Kidney (tissue), 14 donors: Measurements from ENCODE around the gene SERPINE1. TPM values are rescaled to one million over a fixed set of nuclear protein-coding genes. Genes with fewer than 3 reads are reported as not detected.
A peak's percentile ranks its signal among the peaks of the same experiment; 100 is the strongest.

Experiments used
- DNase-seq, 5 donors: peaks; one replicate each; pipeline ENCODE4 v3.0.0-alpha.2; 2013 to 2020
- FAIRE-seq: peaks from 2 replicates; lab custom pipeline; 2012; peaks lifted over from hg19 to GRCh38; lab: Jason Lieb, UNC
- H3K27ac ChIP-seq, 2 donors: one replicate each; pipeline ENCODE4 v1.7.0; 2013; ENCODE audit warnings: low read depth in 2 of 2, low read length in 2 of 2, inconsistent platforms in 1 of 2
- H3K27me3 ChIP-seq: one replicate; pipeline ENCODE4 v1.7.1; 2013; ENCODE audit warnings: low read length, inconsistent platforms; ENCODE audit not compliant: control insufficient read depth, insufficient read depth
- H3K36me3 ChIP-seq, 3 donors: one replicate each; pipeline versions ENCODE4 v1.7.0 to v1.7.1; 2013; ENCODE audit warnings: low read length in 3 of 3, control low read depth in 1 of 3, inconsistent platforms in 1 of 3; ENCODE audit not compliant: insufficient read depth in 3 of 3, control insufficient read depth in 2 of 3
- H3K4me1 ChIP-seq, 3 donors: one replicate each; pipeline versions ENCODE4 v1.7.0 to v1.7.1; 2013; ENCODE audit warnings: low read length in 3 of 3, inconsistent platforms in 1 of 3, low read depth in 1 of 3; ENCODE audit not compliant: control insufficient read depth in 2 of 3, insufficient read depth in 2 of 3
- H3K4me3 ChIP-seq, 3 donors: one replicate each; pipeline versions ENCODE4 v1.7.0 to v1.8.1; 2013; ENCODE audit warnings: low read length in 3 of 3, control low read depth in 1 of 3, inconsistent platforms in 1 of 3
- H3K9ac ChIP-seq, 3 donors: one replicate each; pipeline versions ENCODE4 v1.7.0 to v1.7.1; 2013; ENCODE audit warnings: low read length in 3 of 3, control low read depth in 1 of 3, inconsistent platforms in 1 of 3
- H3K9me3 ChIP-seq, 3 donors: one replicate each; pipeline versions ENCODE4 v1.7.0 to v1.7.1; 2013; ENCODE audit warnings: low read length in 3 of 3, control low read depth in 1 of 3, inconsistent platforms in 1 of 3; ENCODE audit not compliant: control insufficient read depth in 2 of 3, insufficient read depth in 1 of 3
- intact Hi-C: fragments of 100-400 bp; cut with DNase I; formaldehyde crosslinking; loops from one replicate; pipeline ENCODE4 v1.11.1; 2022
- polyA plus RNA-seq: library from polyadenylated mRNA; stranded (reverse); fragments of 350-450 nt; fragmentation: Illumina TruSeq; extraction: RNeasy Lipid Tissue Mini Kit (QIAGEN cat#74804); gene quantifications from one replicate; pipeline ENCODE4 v1.2.3, GENCODE V29; 2014; ENCODE audit warnings: low read depth, low replicate concordance; ENCODE audit not compliant: insufficient read depth
- total RNA-seq: library from RNA; stranded (reverse); fragmentation: NEBNext Ultra II Directional; extraction: Animal tissue kit (Norgen Biotek cat#: 25700); gene quantifications from one replicate; pipeline ENCODE4 v1.2.1, GENCODE V29; 2021
- TF ChIP-seq, protein P1 (sequence below): IDR thresholded peaks from 3 replicates; pipeline ENCODE4 v1.5.1; 2012; ENCODE audit warnings: mild to moderate bottlenecking, moderate library complexity, borderline replicate concordance; ENCODE audit not compliant: insufficient read depth; ENCODE audit errors: extremely low read depth
- donor health status: control.
- donor health status: control.
- donor health status: control.
- donor health status: control.
- donor health status: control.
- donor health status: DM: yes; HTN: yes; CAD: no.
- donor health status: Normal renal cell carcinoma (clear cell type).

SERPINE1 gene
- total and polyA plus RNA-seq, 2 donors from 2014 or later, result 3.5 to 9.9 TPM

DNA sequence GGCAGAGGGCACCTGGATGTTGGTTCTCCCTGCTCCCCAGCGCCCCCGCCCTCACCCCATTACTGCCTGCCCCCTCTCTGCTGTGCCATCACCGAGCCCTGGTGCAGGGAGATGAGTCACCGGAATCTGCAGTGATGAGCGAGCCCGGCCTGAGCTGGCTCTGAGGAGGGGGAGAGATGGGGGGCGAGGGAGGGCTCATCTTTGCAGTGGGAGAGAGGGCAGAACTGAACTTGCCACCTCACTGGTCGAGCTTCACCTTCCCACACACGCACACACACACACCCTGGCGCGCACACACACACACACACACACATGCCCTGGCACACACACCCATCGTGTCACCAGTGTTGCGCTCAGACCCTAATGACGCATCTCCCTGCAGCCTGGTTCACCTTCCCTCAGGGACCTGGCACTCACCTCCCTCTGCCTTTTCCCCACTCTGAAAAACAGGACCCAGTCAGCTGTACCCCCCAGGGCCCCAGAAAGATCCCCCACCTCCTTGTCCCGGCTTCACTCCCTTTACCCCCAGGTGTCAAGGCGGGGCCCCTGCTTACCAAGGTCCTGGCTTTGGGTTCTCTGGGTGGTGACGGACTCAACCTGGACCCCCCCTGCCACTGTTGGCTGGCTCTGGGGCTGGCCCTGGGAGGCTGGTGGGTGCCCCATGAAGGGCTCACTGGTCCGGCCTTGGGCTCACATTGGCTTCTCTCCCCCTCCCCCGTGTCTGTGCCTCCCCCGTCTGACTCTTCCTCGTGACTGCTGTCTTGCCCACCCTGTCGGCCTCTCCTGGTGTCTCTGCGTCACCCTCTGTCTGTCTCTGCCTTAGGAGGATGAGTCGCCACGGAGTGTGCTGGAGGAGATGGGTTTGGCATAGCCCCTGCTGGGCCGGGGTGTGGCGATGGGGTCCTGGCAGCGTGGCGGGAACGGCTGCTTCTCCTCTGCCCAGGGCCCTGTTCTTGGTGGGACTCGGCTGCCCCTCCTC lies 33.1 kb downstream of the SERPINE1 start:
- intact Hi-C loops, result no loop called here
- FAIRE-seq (no peak), DNase-seq (no peak)
- peak overlapping the region in 1 of 2 donors; percentile 70 for H3K27ac ChIP-seq
- TF ChIP-seq, protein P1, sequence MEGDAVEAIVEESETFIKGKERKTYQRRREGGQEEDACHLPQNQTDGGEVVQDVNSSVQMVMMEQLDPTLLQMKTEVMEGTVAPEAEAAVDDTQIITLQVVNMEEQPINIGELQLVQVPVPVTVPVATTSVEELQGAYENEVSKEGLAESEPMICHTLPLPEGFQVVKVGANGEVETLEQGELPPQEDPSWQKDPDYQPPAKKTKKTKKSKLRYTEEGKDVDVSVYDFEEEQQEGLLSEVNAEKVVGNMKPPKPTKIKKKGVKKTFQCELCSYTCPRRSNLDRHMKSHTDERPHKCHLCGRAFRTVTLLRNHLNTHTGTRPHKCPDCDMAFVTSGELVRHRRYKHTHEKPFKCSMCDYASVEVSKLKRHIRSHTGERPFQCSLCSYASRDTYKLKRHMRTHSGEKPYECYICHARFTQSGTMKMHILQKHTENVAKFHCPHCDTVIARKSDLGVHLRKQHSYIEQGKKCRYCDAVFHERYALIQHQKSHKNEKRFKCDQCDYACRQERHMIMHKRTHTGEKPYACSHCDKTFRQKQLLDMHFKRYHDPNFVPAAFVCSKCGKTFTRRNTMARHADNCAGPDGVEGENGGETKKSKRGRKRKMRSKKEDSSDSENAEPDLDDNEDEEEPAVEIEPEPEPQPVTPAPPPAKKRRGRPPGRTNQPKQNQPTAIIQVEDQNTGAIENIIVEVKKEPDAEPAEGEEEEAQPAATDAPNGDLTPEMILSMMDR, result no peak
- no peaks in the 10 kb centered on the region for H3K9me3 ChIP-seq
- H3K36me3 ChIP-seq, result peaks cover 0 to 4% (median 3%) of the 10 kb centered on the region in 3 donors
- no peak overlapping the region for H3K9ac ChIP-seq
- peaks cover 5% of the 10 kb centered on the region for H3K27me3 ChIP-seq
- H3K4me3 ChIP-seq, result no peak overlapping the region
- H3K4me1 ChIP-seq, result peaks cover 0 to 32% (median 9%) of the 10 kb centered on the region in 3 donors

DNA sequence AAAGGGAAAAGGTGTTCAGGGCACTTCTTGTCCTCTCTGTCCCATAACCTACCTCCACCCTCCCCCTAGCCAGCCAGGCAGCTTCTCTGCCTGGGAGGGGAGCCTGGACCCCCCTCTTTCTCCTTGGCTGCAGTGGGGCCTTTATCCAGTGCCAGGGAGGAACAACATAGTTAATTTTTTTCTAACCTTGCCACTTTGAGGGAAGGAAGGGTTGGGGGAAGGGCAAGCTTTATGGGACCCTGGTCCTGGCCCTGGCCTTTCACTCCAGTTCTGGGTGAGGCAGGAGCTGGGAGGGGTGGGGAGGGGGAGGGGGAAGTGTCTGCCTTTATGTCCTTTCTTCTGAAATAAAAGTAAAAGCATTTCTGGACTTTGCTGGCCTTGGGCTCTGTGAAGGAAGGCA lies 34.0 kb downstream of the SERPINE1 start:
- Histone ChIP-seq H3K9me3 (no peaks in the 10 kb centered on the region), H3K9ac (no peak overlapping the region), H3K27me3 (peaks cover 12% of the 10 kb centered on the region), H3K27ac (no peak overlapping the region), H3K4me1 (peaks cover 0 to 32% (median 5%) of the 10 kb centered on the region in 3 donors), H3K36me3 (peaks cover 0 to 4% (median 3%) of the 10 kb centered on the region in 3 donors), H3K4me3 (no peak overlapping the region)
- TF ChIP-seq, protein P1, result no peak
- no peak for FAIRE-seq
- intact Hi-C loops, result no loop called here
- DNase-seq, result peak in 2 of 5 donors; percentile 34 to 54

DNA sequence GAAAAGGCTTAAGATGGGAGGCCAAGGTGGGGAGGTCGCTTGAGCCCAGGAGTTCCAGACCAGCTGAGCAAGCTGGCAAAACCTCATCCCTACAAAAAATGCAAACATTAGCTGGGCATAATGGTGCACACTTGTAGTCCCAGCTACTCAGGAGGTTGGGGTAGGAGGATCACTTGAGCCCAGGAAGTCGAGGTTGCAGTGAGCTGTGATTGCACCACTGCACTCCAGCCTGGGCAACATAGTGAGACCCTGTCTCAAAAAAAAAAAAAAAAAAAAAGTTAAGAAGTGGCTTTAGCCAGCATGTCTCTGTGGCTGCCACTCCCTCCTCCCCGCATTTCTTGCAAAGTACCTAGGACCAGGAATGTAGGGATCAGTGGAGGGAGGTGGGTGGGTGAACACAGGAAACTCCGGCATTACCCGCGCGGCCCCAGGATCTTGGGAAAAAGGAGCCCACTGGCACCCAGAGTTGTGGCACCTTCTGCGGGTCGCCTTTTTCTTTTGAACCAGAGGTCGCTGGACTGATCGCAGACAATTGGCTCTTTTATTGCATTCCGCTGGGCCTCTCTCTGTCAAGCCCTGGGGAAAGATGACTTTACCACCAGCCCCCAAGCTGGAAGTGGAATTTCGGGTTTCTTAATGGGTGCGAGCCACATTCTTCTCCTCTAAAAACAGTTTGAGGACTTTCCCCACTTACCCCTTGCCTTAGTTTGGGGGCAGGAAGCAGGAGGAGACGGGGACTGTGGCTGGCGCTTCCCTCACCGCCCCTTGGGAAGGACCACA lies 35.0 kb downstream of the SERPINE1 start:
- no peak overlapping the region for H3K4me3 ChIP-seq
- H3K27me3 ChIP-seq, result peaks cover 17% of the 10 kb centered on the region
- H3K27ac ChIP-seq, result no peak overlapping the region
- TF ChIP-seq, protein P1, result no peak
- no peak overlapping the region for H3K9ac ChIP-seq
- DNase-seq (no peak), FAIRE-seq (no peak)
- peaks cover 0 to 32% (median 5%) of the 10 kb centered on the region in 3 donors for H3K4me1 ChIP-seq
- intact Hi-C loops, result no loop called here
- peaks cover 0 to 4% (median 3%) of the 10 kb centered on the region in 3 donors for H3K36me3 ChIP-seq
- no peaks in the 10 kb centered on the region for H3K9me3 ChIP-seq
